HG03457 (cell line): Measurements from ENCODE around the gene F2RL1.
"Not testable (repeated sequence)": the region's sequence is repeated elsewhere in the genome, so short reads cannot be mapped to it uniquely, and the experiment has no call there.

ENCODE experiments used
- ATAC-seq: cut with Tn5 transposase; IDR thresholded peaks from one replicate; pipeline ENCODE4 v1.9.1; 2021; ENCODE audit warnings: moderate number of reproducible peaks; ENCODE audit not compliant: unreplicated experiment

Gene F2RL1

GRCh38 chr5:76849419-76850291, 30.8 kb downstream of the F2RL1 start, which contains the start of gene S100Z:
TSS of gene S100Z (plus strand) at chr5:76850014. CDS start at chr5:76875360, 25,346 bp downstream.
- no peak for ATAC-seq

- ATAC-seq = no peak
Measured at GRCh38 chr5:76850543-76851145, 31.8 kb downstream of the F2RL1 start.

GRCh38 chr5:76851728-76852369, 33.0 kb downstream of the F2RL1 start:
- ATAC-seq = no peak

GRCh38 chr5:76852772-76853171, 33.9 kb downstream of the F2RL1 start:
- no peak for ATAC-seq

- not testable (repeated sequence) for ATAC-seq
Measured at GRCh38 chr5:76853741-76854140, 34.9 kb downstream of the F2RL1 start.

GRCh38 chr5:76854644-76855043, 35.8 kb downstream of the F2RL1 start:
- no peak for ATAC-seq

- ATAC-seq = not testable (repeated sequence)
Measured at GRCh38 chr5:76855501-76855900, 36.7 kb downstream of the F2RL1 start.

GRCh38 chr5:76855961-76856360, 37.1 kb downstream of the F2RL1 start:
- ATAC-seq = no peak

GRCh38 chr5:76856800-76857199, 38.0 kb downstream of the F2RL1 start:
- ATAC-seq = not testable (repeated sequence)

- ATAC-seq = no peak
Measured at GRCh38 chr5:76859591-76860247, 40.9 kb downstream of the F2RL1 start.

GRCh38 chr5:76861612-76862011, 42.8 kb downstream of the F2RL1 start:
- ATAC-seq = no peak

- ATAC-seq = no peak
Measured at GRCh38 chr5:76863001-76863400, 44.2 kb downstream of the F2RL1 start.

- no peak for ATAC-seq
Measured at GRCh38 chr5:76866503-76866902, 47.7 kb downstream of the F2RL1 start.

GRCh38 chr5:76867038-76867437, 48.2 kb downstream of the F2RL1 start:
- ATAC-seq = no peak

GRCh38 chr5:76867827-76868693, 49.2 kb downstream of the F2RL1 start:
- no peak for ATAC-seq

GRCh38 chr5:76870046-76870445, 51.2 kb downstream of the F2RL1 start:
- no peak for ATAC-seq

GRCh38 chr5:76874088-76874581, 55.3 kb downstream of the F2RL1 start:
- no peak for ATAC-seq
